HG02981 (cell line): ENCODE data around the gene VAV2.
"Not testable (repeated sequence)": the region's sequence is repeated elsewhere in the genome, so short reads cannot be mapped to it uniquely, and the experiment has no call there.

Experiments
- ATAC-seq: cut with Tn5 transposase; IDR thresholded peaks from one replicate; pipeline ENCODE4 v1.9.1; 2021; ENCODE audit warnings: mild to moderate bottlenecking, moderate library complexity; ENCODE audit not compliant: unreplicated experiment

Gene VAV2

GRCh38 chr9:133926165-133926856 is 65.8 kb downstream of the VAV2 start:
- ATAC-seq = no peak

DNA sequence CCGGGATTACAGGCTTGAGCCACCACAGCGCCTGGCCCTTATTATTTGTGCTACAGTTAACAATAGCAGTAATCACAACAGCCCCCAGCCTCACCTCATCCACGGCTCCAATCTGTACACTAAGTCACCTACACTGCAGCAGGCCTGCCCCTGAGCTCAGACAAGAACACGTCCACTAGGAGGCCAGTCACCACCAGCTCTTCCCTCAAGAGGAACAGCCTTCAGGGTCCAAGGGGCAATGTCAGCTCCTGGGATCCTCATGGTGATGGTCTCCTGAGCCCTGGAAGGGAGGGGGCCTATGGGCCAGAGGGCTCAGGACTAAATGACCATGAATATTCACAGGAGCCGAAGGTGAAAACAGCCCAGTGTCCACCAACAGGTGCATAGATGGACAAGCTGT is 67.7 kb downstream of the VAV2 start:
- ATAC-seq = no peak

GRCh38 chr9:133923608-133924007 is 68.5 kb downstream of the VAV2 start:
- not testable (repeated sequence) for ATAC-seq

DNA sequence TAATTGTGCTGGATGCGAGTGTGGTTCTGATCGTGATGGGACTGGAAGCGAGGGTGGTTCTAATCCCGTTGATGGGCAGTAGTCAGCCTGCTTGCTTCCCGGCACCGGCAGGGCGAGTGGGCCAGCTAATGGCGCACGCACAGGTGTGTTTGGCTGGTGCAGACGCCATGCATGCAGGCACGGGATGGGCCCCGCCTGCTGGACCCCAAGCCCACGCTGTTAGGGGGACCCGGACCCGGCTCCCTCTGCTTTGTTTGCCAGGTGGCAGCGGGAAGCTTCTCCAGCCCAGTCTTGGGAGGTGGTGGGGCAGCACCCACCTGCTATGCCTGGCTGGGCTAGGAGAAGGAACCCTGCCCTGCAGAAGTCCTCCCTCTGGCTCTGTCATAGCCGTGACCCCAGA is 70.3 kb downstream of the VAV2 start:
- no peak for ATAC-seq

DNA sequence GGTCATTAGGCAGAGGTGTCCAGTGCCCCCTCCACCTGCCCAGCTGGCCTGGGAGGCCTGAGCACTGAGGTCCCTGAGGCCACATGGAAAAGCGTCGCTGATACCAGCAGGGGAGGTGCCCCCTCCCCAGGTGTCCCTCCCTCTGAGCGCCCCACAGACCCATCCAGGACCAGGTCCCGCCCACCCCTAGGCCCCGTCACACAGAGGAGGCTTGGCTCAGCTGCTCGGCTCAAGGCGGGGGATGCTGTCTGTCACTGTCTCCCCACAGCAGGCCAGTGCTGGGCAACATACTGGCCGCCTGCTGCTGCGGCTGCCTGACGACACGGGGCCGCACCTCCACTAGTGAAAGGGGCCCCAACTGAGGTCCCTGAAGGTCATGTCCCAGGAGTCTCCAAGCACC is 71.7 kb downstream of the VAV2 start:
- ATAC-seq = no peak

DNA sequence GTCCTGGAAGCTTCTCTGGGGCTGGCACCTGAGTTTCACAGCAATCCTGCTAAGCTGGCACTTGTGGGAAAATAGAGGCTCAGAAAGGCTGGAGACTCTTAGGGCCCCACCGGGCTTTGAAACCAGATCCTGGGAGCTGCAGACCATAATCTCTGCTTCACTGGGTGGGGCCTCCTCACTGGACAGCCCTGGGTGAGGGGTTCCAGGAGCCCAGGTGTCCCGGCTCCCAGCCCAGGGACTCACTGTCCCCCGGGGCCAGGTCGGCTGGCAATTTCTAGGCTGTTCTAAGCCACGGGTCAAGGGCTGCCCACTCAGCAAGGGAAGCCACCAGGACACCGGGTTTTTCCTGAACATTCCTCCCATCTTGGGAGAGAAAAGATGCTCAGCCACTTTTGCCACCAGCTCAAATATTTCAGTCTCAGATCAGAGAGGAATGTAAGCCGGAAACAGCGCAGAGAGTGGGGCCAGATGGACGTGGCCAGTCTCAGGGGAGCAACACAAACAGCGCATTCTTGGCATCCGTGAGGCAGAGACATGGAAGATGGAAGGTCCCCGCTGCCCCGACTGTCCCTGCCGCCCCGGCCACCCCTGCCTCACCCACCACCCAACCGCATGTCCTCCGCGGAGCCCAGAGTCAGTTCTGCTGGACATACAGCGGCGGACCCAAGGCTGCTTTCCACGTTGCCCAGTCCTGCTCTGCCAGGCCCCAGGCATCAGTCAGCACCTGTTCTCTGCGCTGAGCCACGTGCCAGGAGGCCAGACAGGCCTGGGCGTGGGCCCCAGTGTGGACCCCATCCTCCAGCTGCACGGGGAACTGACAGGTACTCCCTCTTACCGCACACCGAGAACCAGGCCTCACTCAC is 72.6 kb downstream of the VAV2 start:
- ATAC-seq = no peak

DNA sequence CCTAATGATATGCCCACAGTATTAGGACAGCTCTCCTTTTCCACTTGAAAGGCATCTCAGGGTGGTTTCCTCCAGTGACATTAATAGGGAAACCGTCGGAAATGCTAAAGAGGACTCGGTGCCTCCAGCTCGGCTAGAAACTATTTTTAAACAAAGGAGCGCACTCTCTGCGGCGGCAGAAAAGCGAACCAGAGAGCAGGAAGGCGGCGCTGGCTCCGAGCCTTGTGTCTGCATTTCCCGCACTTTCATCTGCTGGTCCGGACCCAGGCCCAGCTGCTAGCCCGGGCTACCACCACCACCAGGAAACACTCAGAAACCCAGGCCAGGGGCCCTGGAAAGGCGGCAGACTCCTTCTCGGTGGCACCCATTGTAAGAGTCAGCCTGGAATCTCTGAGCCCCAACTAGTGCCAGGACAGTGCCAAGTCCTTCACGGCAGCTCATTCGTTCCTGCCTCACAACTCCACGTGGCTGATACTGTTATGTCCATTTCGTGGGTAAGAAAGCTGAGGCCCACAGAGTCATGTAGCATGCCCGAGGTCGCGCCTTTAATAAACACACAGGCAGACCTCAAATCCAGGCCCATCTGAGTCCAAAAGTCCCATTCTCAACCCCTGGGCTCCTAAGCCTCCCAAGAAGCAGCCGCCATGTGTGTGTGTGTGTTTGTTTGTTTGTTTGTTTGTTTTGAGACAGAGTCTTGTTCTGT is 73.9 kb downstream of the VAV2 start:
- ATAC-seq = no peak

GRCh38 chr9:133917375-133917774 is 74.7 kb downstream of the VAV2 start:
- no peak for ATAC-seq

DNA sequence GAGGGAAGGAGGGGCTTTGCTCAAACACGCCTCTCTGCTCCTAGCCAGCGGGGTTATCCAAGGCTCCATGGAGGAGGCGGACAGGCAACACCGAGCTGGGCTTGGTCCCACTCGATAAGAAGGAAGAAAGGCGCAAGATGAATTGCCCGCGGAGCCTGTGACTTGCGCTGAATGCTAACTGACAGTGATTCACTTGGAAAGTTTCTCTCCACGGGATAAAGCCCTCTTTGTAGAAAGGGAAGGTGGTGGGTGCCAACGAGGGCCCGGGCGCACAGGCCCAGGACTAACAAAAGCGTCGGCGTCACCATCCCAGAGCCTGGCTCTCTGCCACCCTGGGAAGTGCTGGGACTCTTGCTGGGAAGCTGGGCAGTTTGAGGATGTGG is 76.0 kb downstream of the VAV2 start:
- ATAC-seq = no peak

DNA sequence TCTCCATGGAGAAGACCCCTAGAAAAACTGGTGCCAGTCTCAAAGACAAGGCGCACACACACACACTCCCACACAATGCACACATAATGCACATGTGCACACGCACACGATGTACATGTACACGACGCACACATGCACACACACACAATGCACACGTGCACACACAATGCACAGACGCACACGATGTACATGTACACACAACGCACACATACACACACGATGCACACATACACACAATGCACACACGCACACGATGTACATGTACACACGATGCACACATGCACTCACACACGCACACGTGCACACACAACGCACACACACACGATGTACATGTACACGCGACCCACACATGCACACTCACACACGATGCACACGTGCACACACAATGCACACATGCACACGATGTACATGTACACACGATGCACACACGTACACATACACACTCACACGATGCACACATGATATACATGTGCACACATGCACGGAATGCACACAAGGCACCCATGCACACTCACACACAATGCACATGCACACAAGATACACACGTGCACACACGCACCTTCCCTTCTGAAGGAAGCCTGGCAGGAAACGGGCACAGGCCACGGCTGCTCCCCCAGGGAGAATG is 76.5 kb downstream of the VAV2 start:
- no peak for ATAC-seq

DNA sequence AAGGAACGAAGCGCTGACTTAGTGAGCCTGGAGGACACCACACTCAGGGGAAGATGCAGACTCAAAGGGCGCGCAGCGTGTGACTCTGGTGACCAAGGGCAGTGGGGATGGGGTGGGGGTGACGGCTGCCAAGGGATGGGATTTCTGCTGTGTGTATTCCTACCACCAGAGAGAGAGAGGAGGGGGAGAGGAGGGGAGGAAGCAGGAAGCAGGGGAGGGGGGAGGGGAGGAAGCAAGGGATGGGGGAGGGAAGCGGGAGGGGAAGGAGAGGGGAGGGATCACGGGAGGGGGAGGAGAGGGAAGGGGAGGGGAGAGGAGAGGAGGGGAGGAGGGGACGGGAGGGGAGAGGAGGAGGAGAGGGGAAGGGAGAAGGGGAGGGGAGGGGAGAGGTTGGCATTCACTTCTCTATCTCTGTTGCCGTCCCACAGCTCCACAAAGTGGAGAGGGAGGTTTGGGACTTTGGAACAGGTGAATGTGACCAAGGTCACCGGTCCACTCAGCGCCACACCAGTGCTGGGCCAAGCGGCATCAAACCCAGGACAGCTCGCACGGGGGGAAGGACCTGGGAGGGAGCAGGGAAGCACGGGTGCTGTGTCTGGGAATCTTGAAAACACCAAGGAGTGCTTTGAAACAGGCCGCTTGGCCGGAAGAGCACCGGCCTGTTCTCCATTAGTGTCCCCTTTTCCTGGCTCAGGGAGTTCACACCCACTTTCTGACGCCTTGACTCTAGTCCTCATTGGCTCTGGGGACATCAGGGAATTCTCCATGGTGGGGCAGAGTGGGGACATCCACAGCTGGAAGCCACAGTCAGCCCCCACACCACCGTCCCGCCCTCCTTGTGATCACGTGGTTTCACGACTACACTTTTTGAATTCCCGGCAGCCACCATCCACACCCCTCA is 77.4 kb downstream of the VAV2 start:
- no peak for ATAC-seq

- ATAC-seq = no peak
These were observed 78.4 kb downstream of the VAV2 start for GRCh38 chr9:133913571-133914369.

DNA sequence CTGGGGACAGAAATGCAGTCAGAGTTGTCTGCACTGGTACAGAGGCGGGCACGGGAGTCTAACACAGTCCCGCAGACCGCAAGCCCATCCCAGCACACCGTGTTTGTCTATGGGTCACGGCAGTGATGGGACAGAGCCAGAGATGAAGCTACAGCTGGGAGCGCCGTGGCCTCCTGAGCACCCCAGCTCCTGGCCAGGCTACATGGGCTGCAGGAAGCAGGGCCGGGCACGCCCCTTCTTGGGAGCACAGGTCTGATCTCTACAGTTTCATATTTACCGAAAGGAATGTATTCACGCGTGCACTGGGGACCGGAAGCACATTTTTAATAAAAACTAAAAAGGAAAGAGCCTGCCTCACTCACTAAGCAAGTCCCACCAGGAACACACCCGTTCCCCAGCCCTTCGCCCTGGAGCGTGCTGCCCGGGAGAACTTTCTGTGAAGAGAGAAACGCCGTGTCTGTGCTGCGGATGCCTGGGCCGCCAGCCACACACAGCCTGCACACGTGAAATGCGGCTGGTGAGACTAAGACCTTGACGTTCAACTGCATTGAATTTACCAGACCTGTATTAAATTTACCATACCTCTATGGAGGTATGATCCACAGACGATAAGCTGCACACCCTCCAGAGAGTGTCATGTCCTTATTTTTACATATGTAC is 81.1 kb downstream of the VAV2 start:
- ATAC-seq = no peak

GRCh38 chr9:133906932-133907910 is 84.9 kb downstream of the VAV2 start:
- ATAC-seq = no peak

- ATAC-seq = no peak
These were observed 85.9 kb downstream of the VAV2 start for GRCh38 chr9:133906218-133906617.

DNA sequence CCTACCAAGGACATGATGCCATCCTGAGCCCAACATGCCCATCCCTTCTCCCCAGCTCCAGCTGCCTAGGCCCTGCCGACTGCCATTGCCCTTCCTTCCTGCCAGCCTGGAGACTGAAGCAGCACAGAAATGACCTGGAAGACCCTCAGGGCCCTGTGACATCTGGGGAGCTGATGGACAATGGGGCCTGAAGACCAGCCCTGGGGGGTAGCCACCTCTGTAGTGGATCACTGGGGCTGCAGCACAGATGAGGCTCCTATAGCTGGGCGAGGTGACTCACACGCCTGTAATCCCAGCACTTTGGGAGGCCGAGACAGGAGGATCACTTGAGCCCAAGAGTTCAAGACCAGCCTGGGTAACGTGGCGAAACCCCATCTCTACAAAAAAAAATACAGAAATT is 86.6 kb downstream of the VAV2 start:
- no peak for ATAC-seq

GRCh38 chr9:133904346-133905090 is 87.6 kb downstream of the VAV2 start:
- no peak for ATAC-seq
